Gastroesophageal sphincter (tissue), 4 donors: ENCODE data around the gene OST4. TPM values are rescaled to one million over a fixed set of nuclear protein-coding genes. Genes with fewer than 3 reads are reported as not detected.

Experiments used
- ATAC-seq: fragments of 150-250 bp; one replicate; pipeline ENCODE4 v1.9.1; 2016; ENCODE audit warnings: mild to moderate bottlenecking, moderate library complexity
- H3K27ac ChIP-seq, 4 donors: fragments of 200-600 bp; sonication (generic) in 3 of 4; 1 replicate in 3 of 4; 2 replicates in 1 of 4; pipeline ENCODE4 v1.5.1; 2016 to 2019
- H3K27me3 ChIP-seq: fragments of 200-600 bp; sonication (generic); one replicate; pipeline ENCODE4 v1.5.1; 2019
- H3K36me3 ChIP-seq, 2 donors: fragments of 200-600 bp; sonication (generic); one replicate each; pipeline ENCODE4 v1.5.1; 2019; ENCODE audit warnings: control low read depth in 1 of 2
- H3K4me1 ChIP-seq, 3 donors: fragments of 200-600 bp; sonication (generic); 1 replicate in 2 of 3; 2 replicates in 1 of 3; pipeline ENCODE4 v1.5.1; 2016 to 2019; ENCODE audit warnings: control low read depth in 2 of 3
- H3K4me3 ChIP-seq, 2 donors: fragments of 200-600 bp; sonication (generic); one replicate each; pipeline ENCODE4 v1.5.1; 2019; ENCODE audit warnings: mild to moderate bottlenecking in 1 of 2, moderate library complexity in 1 of 2
- H3K9me3 ChIP-seq, 3 donors: fragments of 200-600 bp; sonication (generic); one replicate each; pipeline ENCODE4 v1.5.1; 2017 to 2019; ENCODE audit warnings: control low read depth in 2 of 3
- CTCF ChIP-seq, 4 experiments: fragments of 200-600 bp in 2 of 4; fragments of 450-650 bp in 2 of 4; sonication (generic) in 1 of 4; IDR thresholded peaks; one replicate each; pipeline ENCODE4 v1.5.1; 2017 to 2019; ENCODE audit warnings: antibody characterized with exemption in 4 of 4, mild to moderate bottlenecking in 2 of 4, moderate library complexity in 2 of 4
- EP300 ChIP-seq: sonication (generic); formaldehyde crosslinking; IDR thresholded peaks from one replicate; pipeline ENCODE4 v1.6.1; 2017; ENCODE audit warnings: antibody characterized with exemption, mild to moderate bottlenecking
- POLR2A ChIP-seq, 2 donors: fragments of 450-650 bp; IDR thresholded peaks; one replicate each; pipeline ENCODE4 v1.6.1; 2017; ENCODE audit warnings: antibody characterized with exemption in 2 of 2, mild to moderate bottlenecking in 2 of 2, moderate library complexity in 1 of 2
- POLR2AphosphoS5 ChIP-seq: sonication (generic); formaldehyde crosslinking; IDR thresholded peaks from one replicate; pipeline ENCODE4 v1.6.1; 2017; ENCODE audit warnings: antibody characterized with exemption
- WGBS, 2 donors: methylation state at CpG; one replicate each; pipeline ENCODE4 v1.1.5; 2018; ENCODE audit warnings: low coverage in 1 of 2; 5-methylcytosine and 5-hydroxymethylcytosine counted together
- total RNA-seq, 4 donors: library from RNA; depleted of rRNA; stranded (reverse); fragments of >200 nt; gene quantifications; one replicate each; pipeline ENCODE4 v1.1.0, GENCODE V29; 2016

The OST4 gene
- total RNA-seq, 4 donors from 2014 or later: 201 to 353 (median 221) TPM

GRCh38 chr2:27080603-27080936 is 9.1 kb upstream of the OST4 start:
- TF ChIP-seq EP300: no peak
- TF ChIP-seq POLR2A (IDR thresholded peaks at IDR 0.05): no peak
- TF ChIP-seq POLR2AphosphoS5: no peak
- no peak for TF ChIP-seq CTCF (IDR thresholded peaks at IDR 0.05)
- no peak for ATAC-seq
- Histone ChIP-seq H3K36me3 (peaks cover 0 to 19% of the 10 kb centered on the region in 2 donors), H3K4me3 (peak overlapping the region; percentile 63 to 81), H3K9me3 (no peaks in the 10 kb centered on the region), H3K4me1 (peaks cover 6 to 98% (median 38%) of the 10 kb centered on the region in 3 donors), H3K27me3 (no peaks in the 10 kb centered on the region), H3K27ac (peak overlapping the region; percentile 93 to 98 (median 96))
- no CpG with 5 or more reads among the region's 14 CpGs for WGBS, 2 donors

- H3K4me1 ChIP-seq: peaks cover 3 to 98% (median 38%) of the 10 kb centered on the region in 3 donors
- no peak for ATAC-seq
- peak overlapping the region; percentile 93 to 98 (median 96) for H3K27ac ChIP-seq
- no peaks in the 10 kb centered on the region for H3K9me3 ChIP-seq
- TF ChIP-seq POLR2AphosphoS5 (no peak), CTCF (IDR thresholded peaks at IDR 0.05) (no peak), POLR2A (IDR thresholded peaks at IDR 0.05) (no peak), EP300 (no peak)
- peaks cover 0 to 19% of the 10 kb centered on the region in 2 donors for H3K36me3 ChIP-seq
- WGBS, 2 donors: 20% methylated on average over 1 of the region's 7 CpGs; no CpG with 5 or more reads in 1 of the 2 donors
- no peaks in the 10 kb centered on the region for H3K27me3 ChIP-seq
- peak overlapping the region; percentile 63 to 81 for H3K4me3 ChIP-seq
These were observed 8.7 kb upstream of the OST4 start for GRCh38 chr2:27080140-27080469.

DNA sequence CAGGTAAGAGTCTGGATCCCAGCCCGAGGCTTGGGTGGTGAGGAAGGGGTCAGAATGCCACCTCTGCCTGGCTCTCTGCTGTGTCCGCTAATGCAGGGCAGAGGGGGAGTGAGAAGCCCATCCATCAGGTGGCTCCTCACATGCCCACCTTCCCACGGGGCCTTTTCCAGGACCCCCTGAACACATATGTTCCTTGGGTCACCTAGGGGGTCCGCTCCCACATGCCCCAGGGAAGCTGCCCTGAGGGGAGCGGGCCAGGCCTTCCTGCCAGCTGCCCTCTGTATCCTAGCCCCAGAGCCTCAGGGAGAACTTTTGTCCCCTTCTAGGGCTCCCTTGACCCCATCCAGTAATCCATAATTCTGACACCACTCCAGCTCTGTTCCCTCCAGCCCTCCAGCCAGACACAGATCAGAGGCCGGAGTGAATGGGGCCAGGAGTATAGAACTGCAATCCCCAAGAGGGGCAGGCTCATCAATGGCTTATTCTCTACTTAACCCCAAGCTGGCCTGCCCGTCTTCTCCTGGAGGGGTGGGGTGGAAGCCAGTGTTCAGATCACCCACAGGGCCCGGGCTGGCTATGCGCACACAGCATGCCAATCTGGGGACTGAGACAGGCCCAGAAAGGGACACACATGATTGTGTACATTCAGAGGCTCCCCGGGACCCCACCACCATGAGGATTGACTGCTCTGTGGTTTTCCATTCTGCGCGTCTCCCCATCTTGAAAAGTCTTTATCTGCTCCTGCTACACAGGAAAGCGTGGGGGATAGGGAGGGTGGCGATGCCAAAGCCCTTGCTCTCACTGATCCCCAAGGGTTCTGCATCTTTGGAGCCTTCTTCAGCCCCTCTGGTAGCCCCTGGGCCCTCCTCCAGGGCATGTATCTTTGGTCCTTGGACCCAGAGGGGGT is 8.0 kb upstream of the OST4 start:
- H3K27ac ChIP-seq: peak overlapping the region; percentile 93 to 98 (median 96)
- peak overlapping the region; percentile 63 to 81 for H3K4me3 ChIP-seq
- no peak for ATAC-seq
- no peaks in the 10 kb centered on the region for H3K27me3 ChIP-seq
- peaks cover 0 to 19% of the 10 kb centered on the region in 2 donors for H3K36me3 ChIP-seq
- no peaks in the 10 kb centered on the region for H3K9me3 ChIP-seq
- TF ChIP-seq POLR2A (IDR thresholded peaks at IDR 0.05) (no peak), EP300 (no peak), CTCF (IDR thresholded peaks at IDR 0.05) (no peak), POLR2AphosphoS5 (no peak)
- WGBS, 2 donors: 23% methylated on average over 6 of the region's 14 CpGs; no CpG with 5 or more reads in 1 of the 2 donors
- H3K4me1 ChIP-seq: peaks cover 2 to 98% (median 43%) of the 10 kb centered on the region in 3 donors

DNA sequence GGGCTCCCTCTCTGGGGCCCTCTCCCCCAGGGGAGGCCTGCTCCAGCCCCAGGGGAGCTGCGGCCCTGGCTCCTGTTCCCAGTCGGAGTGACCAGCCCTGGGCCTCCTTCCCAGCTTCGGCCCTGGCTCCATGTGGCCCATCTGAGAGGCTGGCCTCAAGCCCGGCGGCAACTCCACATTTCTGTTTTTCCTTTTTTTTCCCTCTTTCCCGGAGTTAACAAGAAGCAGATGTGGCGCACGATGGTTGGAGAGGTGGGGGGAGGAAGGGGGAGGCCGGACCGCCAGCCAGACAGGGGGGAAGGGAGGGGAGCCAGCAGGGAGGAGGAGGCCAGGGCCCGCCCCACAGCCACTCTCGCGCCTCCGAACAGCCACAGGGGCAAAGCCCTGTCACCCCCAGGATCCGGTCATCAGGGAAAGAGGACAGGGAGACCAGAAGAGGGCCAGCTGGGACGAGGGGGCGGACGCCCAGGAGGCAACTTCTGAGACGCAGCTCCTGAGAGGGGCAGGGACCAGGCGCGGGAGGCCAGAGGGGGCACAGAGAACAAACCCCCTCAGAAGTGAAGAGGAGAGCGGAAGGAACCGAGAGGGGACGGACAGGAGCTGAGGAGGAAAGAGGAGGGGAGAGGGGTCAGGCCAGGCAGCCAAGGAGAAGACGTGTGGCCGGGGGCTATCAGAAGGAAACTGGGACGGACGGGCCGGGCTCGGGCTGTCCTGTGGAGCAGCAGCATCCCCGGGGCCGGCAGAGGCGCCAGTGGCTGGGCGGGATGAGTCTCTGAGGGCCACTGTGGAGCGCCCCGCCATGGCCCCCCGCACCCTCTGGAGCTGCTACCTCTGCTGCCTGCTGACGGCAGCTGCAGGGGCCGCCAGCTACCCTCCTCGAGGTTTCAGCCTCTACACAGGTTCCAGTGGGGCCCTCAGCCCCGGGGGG is 7.1 kb upstream of the OST4 start, which contains the start of gene EMILIN1:
EMILIN1 (plus strand) TSS at position 349 of the 928 bp plus-strand sequence; CDS start at position 800, 451 bp downstream.
- peak; percentile 87 for ATAC-seq
- no peaks in the 10 kb centered on the region for H3K9me3 ChIP-seq
- H3K27me3 ChIP-seq: no peaks in the 10 kb centered on the region
- H3K36me3 ChIP-seq: peaks cover 0 to 19% of the 10 kb centered on the region in 2 donors
- WGBS, 2 donors: 4% methylated on average over 22 to 23 of the region's 41 CpGs
- H3K27ac ChIP-seq: peak within 1 kb of the TSS; percentile 93 to 98 (median 96)
- peak within 1 kb of the TSS; percentile 63 to 81 for H3K4me3 ChIP-seq
- TF ChIP-seq EP300: no peak
- TF ChIP-seq POLR2A (IDR thresholded peaks at IDR 0.05): peak; percentile 31 to 51
- TF ChIP-seq POLR2AphosphoS5: peak; percentile 63
- TF ChIP-seq CTCF (IDR thresholded peaks at IDR 0.05): peak in 2 of 4 experiments; percentile 4 to 16
- H3K4me1 ChIP-seq: peaks cover 2 to 98% (median 49%) of the 10 kb centered on the region in 3 donors
